GM19351 (cell line): ENCODE measurements around the gene SEPTIN3.
A peak's percentile ranks its signal among the peaks of the same experiment; 100 is the strongest.

Source experiments
- ATAC-seq: cut with Tn5 transposase; IDR thresholded peaks from one replicate; pipeline ENCODE4 v1.9.1; 2021; ENCODE audit warnings: mild to moderate bottlenecking, moderate library complexity; ENCODE audit not compliant: unreplicated experiment

SEPTIN3 gene

DNA sequence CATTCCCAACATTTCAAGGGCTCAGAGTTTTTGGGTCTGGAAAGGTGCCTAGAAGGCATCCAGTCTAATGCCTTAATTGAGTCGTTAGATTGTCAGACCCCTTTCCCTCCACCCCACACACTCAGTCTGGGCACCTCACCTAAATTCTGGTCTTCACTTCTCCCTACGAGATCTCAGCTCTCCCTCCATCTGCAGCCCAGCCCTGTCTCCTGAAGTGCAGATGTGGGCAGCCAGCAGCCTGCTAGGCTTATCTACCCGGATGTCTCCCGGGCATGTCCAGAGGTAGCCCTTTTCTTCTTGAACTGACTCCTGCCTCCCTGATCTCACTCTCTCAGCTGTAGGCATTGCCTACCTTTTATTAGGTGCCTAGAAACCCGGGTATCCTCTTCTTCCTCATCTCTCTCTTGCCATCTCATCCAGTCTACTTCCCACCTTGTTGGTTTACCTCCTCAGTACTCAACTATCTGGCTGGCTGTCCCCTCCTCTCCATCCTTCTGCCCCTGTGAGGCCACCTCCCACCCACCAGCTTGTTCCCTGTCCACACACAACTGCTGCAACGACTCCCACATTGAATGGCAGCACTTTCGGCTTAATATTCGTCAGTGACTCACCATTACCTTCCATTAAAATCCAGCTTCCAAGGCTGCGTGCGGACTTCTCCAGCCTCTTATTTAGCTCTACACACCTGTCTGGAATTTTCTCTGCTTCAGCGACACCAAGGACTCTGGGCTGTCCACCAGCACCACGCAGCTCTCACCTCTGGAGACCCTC is 6.2 kb downstream of the SEPTIN3 start:
- ATAC-seq = no peak

DNA sequence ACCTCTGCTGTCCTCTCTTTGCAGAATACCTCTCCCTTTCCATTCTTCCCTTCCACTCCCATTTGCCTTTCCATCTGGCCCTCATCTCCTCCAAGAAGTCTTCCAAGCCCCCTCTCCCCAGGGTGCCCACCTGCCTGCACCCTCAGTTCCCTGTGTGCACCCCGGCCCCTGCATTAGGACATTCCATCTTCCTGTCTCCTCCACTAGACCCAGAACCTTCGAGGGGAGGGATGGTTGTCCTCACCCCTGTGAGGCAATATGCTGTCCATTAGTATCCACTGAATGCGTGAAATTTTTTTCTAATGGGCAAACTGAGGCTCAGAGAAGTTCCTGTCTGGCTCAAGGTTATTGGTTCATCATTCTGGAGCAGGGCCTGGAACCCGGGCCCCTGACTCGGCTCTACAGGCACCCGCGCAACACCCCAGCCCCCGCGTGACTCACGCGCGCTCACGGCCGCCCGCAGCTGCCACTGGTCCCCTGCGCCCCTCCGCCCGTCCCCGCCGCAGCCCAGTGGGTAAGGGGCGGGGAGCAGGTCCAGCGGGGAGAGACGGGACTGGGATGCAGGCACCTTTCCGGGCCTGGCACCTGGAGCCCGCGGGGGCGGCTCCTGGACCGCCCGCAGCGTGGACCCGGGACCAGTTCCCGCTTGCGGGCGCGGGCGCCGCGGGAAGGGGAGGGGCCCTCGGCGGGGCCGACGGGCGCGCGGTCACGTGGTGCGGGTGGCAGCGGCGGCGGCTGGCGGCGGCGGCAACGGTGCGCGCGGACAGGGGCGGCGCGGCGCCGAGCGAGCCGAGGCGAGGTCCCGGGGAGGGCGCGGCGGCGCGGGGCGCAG is 7.0 kb downstream of the SEPTIN3 start:
- ATAC-seq = no peak

DNA sequence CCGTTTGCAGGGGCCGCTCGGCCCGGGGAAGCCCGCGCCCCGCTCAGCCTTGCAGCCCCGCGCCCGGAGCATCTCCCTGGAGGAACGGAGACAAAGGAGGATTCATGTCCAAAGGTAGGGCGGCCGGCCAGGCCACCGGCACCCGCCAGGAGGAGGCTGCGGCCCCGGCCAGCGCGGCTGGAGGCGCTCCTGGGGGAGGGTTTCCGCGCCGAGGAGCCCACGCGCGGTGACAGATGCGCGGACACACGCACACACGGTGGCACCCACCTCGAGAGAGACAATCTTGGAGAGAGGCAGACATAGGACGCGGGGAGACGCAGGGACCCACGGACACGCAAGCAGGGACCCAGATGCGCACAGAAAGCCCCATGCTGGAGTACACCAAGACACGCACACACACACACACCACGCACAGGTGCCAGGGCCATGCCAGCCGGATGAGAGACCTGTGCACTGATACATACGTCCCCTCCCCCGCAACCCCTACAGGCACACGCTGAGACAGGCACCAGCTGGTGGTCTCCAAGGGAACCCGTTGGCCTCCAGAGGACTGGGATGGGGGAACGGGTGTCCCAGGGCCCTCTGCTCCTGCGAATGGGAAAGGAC is 7.8 kb downstream of the SEPTIN3 start:
- ATAC-seq = no peak

DNA sequence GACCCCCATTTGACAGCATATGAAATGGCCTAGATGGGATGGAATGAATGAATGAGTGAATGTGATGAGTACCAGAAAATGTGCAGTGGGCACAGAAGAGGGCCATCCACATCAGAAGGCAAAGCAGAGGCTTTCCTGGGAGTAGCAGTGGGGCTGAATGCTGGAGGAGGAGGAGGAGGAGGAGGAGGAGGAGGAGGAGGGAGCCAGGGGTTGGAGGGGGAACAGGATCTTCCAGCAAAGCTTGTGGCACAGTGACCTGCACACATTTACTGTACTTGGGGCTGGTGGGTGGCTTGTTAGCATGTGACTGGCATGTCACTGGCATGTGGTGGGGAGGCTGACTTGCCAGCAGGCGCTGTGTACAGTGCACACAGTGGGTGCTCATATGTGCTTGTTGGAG is 9.5 kb downstream of the SEPTIN3 start:
- ATAC-seq = no peak

DNA sequence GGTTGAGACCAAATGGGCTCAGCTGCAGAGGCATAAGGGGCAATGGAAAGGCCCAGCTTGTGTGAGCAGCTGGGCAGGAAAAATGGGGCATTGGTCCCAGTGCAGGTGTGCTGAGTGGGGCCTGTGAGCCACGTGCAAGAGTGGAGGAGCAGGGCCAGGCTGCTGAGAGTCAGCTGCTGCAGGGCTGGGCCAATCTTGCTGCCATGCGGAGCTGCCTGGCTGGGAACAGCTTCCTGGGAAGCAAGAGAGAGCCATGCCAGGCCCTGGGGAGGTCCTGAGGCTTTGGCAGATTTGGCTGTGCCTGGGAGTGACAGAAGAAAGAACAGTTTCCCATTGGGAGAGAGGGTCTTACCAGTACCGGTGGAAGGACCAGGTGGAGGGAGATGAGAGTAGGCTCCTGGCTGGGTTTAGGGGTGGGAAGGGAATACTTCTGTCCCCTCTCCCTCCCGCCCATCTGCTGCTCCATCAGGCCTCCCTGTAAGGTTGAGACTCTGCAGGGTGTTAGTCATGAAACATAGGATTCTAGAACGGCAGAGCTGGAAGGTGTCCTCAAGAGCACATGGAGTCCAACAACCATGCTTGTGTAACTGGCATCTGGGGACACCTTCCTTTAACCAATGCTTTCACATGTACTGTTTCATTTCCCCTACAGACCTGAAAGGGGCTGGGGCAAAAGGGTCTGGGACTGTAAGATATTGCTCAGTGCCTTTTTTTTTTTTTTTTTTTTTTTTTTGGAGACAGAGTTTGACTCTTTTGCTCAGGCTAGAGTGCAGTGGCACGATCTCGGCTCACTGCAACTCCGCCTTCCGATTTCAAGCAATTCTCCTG is 10.4 kb downstream of the SEPTIN3 start:
- ATAC-seq = no peak

DNA sequence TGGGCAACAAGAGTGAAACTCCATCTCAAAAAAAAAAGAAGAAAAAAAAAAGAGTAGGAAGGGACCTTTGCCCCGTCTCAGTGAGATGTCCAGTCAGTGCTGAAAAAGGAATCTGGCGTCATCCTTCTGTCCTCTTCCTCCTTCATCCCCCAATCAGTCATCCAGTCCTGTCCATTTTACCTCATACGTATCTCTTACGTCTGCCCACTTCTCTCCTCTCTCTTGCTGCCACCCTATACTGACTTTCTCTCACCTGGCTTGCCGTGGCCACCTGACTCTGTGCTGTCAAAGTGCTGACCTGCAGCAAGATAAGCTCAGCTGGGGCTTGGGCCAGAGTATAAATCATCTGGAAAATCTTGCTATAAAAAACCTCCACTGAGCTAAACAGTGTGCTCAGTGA is 13.6 kb downstream of the SEPTIN3 start:
- ATAC-seq = no peak

DNA sequence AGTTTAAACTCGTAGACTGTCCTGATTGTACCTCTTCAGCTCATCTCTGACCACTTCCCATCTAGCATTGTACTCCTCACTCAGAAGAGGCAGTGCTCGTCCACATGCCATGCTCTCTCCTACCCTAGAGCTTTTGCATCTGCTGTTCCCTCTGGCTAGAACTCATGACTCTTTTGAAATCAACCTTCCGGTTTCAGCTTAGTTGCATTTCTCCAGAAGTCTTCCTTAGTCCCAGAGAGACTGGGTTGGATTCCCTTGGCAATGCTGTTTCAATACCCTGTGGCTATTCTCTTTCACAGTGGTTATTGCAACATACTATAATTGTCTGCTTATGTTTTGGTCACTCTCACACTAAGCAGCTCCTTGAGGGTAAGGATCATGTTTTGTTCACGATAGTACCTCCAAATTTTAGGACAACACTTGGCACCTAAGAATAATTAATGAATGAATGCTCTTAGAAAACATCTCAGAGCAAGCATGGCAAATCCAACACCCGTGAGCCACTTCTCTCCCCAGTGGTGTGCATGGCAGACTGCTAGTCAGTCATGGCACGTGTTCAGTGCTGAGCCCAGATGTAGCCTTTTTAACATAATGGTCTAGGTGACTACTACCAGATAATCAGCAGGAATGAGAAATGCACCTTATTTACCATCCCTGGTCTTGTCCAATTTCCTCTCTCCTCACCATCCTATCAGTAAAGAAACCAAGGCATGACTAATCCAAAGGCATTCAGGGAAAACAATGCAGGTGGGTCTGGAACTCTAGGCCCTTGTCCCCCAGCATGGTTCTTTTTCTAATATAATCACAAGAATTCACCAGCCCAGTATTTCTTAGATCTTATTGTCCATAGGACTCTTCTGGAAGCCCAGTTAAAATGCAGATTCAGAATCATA is 14.5 kb downstream of the SEPTIN3 start:
- no peak for ATAC-seq

DNA sequence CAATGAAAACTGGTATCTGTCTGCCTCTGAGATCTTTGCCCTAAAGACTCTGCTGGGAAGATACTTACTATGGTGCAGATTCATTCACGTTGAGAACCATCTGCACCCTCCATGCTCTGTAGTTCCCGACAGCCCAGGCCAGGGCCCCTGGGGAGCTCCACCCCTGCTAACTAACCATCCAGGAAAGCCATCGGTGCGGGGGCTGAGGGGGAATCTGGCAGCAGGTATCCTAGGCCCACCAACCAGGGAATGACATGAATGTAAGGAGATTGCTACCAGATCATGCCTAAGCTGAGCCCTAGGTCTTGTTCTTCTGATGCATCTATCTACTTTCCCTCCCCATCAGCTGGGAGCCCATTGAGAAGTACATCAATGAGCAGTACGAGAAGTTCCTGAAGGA is 18.0 kb downstream of the SEPTIN3 start:
- ATAC-seq = no peak

DNA sequence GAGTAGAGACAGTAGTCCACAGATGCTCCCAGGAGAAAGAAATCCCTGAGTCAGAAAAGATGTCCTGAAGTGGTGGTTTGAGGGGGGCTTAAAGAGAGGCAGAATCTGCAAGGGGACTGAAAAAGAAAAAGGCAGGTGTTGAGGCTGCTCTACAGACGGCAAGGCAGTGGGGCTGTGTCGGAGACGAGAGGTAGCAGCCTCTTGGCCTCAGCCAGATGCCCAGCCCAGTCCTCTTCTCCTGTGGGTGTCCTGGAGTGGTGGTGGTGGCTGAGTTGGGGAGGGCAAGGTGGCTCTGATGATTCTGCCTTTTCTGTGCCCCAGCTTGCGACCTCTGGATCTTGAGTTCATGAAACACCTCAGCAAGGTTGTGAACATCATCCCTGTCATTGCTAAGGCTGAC is 20.0 kb downstream of the SEPTIN3 start:
- ATAC-seq = no peak

DNA sequence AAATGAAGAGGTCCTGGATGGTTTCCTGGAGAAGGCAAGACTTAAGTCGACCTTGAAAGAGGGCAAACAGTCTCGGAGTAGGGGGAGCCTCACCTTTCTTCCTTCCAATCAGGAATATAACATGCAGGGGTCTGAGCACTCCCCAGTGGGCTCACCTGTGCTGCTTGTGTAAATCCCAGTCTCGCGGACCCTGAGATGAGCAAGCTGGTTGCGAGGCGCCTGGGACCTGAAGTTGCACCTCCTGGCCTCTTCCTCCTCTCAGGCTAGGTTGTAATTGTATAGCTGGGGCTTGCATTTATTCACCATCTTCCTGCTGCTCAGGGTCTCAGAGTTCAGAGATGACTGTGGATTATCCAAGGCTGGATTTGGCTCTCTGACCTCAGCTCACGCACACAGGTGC is 21.9 kb downstream of the SEPTIN3 start:
- no peak for ATAC-seq

DNA sequence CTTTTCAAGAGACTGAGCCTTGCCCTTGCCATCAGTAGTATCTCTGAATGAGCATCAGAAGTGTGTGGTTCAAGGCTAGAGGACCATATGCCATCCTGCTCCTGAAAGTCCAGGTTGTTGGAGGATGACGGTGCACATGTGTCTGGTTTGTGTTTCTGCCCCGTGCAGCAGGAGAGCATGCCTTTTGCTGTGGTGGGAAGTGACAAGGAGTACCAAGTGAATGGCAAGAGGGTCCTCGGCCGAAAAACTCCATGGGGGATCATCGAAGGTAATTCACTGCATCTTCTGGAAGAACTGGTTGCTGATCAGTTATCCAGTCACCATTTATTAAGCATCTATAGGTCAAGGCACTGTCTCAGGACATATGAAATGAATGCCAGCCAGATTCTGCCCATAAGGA is 23.3 kb downstream of the SEPTIN3 start:
- no peak for ATAC-seq

DNA sequence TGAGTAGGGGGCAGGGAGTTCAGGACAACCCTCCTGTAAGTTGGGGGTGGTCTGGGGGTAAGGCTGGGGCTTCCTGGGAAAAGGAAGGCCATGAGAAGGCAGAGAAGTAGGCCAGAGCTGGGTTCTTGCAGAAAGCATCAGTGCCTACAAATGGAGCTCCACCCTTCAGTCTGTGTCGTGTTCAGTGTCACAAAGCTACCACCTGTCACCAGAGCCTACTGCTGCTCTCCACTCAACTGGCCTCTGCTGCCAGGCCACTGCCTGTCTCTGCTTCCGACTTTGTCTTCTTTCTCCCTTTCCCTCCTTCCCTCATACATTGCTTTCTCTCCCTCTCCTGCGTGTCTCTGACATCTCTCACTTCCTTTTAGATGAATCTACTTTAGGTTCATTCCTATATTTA is 26.0 kb downstream of the SEPTIN3 start:
- no peak for ATAC-seq

DNA sequence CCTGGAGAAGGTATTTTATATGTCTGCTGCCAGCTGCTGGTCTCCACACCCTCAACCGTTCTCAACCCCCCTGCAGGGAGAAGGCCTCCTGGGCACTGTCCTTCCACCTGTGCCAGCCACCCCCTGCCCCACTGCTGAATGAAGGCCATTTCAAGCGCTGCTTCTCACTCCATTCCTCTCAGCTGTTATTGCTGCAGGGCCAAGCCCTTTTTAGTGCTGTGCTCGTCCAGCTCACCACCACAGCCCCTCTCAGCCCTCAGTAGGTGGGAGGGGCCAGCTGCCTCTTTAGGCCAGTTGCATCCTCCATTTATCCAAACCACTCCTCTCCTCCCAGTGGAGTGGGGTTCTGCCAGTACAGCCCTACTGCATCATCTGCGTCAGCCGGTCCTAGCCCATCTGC is 27.6 kb downstream of the SEPTIN3 start:
- no peak for ATAC-seq

DNA sequence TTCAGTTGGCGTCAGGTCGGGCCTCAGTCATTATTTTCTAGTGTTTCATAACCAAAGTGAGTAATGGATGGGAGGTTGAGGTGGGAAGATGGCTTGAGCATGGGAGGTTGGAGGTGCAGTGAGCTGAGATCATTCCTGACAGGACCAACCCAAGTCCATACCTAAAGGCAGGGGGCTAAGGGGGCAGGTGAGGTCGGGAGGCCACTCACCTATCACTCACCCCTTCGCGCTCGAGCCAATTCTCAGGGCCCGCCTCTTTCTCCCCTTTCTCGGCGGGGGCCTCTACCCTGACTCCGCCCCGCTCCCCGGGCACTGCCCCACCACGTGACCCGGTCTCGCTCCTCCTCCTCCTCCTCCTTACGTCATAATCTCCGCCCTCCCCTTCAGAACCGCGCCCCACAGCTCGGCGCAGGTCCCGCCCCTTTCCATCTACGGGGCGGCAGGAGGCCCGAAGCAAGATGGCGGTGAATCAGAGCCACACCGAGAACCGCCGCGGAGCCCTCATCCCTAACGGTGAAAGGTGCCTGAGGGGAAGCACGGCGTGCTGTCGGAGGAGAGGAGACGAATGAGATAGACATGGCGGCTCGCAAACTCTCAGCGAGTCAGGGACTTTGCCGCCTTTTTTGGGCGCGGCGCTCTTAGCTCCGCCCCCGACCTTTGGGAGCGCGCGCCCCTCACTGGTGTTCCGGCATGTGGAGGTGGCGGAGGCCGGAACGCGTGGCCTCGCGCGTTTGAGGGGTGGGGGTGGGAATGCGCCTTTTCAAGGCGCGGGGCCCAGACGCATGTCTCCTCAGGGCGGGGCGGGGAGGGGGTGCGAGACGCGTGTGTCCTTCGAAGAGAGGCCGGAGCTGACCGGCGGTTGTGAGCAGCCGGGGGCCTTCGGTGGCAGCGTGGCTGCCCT is 29.4 kb downstream of the SEPTIN3 start, which contains the start of gene WBP2NL:
Gene WBP2NL (plus strand): TSS at position 428 of the 901 bp plus-strand sequence. CDS start 31 bp downstream, at position 459.
- ATAC-seq = peak; percentile 82

DNA sequence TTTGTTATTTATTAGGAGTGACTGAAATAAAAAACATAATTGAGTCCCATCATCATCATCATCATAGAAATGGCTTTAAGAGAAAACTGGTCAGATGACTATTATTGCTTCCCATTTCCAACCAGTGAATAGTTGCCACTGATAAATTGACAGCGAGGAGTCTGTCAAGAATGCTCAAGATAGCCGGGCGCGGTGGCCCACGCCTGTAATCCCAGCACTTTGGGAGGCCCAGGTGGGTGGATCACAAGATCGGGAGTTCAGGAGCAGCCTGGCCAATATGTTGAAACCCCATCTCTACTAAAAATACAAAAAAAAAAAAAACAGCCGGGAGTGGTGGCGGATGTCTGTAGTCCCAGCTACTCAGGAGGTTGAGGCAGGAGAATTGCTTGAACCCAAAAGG is 31.2 kb downstream of the SEPTIN3 start:
- no peak for ATAC-seq

DNA sequence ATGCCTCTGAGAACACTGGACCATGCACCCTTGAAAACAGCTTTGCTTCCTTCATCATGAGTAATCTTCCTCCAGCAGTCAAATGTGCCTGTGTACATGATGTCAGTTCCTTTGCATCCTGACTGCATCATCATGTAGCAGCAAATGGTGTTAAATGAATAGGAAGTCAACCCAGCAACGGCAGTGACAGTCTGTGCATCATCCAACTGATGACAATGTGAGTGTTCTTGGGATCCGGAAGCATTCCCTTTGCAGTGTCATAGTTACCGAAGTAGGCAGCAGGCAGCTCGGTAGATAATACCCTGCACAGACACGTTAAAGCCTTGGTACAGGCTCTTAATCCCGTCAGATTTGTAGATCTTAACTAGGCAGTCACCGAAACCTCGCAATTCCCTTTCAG is 31.9 kb downstream of the SEPTIN3 start:
- ATAC-seq = no peak

DNA sequence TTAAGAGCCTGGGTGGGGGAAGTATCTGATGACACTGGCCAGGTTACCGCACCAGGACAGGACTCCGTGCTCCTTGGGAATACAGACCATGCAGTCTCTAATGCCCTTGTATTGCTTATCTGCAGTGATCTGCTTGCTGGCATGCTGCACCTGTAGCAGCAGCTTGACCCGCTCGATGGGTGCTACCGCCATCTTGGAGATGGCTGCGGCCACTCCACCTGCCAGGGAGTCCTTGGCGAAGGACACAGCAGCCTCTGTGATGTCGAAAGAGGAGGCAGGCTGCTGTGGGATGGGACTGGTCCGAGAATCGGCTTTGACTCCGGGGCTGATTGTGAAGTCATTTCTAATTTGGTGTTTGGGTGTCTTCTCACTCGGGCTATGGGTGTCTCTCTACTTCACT is 32.5 kb downstream of the SEPTIN3 start:
- no peak for ATAC-seq

DNA sequence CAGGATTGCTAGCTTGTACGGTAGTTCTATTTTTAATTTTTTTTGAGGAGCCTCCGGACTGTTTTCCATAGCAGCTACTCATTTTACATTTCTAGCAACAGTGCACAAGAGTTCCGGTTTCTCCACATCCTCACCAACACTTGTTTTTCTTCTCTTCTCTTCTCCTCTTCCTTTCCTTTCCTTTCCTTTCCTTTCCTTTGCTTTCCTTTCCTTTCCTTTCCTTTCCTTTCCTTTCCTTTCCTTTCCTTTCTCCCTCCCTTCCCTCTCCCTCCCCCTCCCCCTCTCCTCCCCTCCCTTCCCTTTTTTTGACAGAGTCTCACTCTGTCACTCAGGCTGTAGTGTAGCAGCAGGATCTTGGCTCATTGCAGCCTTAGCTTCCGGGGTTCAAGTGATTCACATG is 38.7 kb downstream of the SEPTIN3 start:
- ATAC-seq = no peak

DNA sequence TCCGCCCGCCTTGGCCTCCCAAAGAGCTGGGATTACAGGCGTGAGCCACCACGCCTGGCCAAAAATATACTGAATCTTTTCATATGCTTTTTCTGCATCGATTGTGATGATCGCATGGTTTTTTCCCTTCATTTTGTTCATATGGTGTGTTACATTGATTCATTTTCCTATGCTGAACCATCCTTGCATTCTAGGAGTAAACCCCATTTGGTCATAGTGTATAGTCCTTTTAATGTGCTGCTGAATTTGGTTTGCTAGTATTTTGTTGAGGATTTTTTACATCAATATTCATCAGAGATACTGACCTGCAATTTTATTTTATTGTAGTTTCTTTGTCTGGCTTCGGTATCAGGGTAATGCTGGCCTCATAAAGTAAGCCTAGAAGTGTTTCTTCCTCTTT is 41.5 kb downstream of the SEPTIN3 start:
- no peak for ATAC-seq
